Coronary artery (tissue), 2 donors: ENCODE measurements around the gene LMAN2.

Experiments
- DNase-seq: peaks from one replicate; pipeline ENCODE4 v3.0.0-alpha.2; 2017; ENCODE audit warnings: low spot score
- H3K27ac ChIP-seq, 2 donors: fragments of 200-600 bp; sonication (generic); one replicate each; pipeline ENCODE4 v1.5.1; 2016 to 2019
- H3K4me3 ChIP-seq: fragments of 200-600 bp; sonication (generic); 2 replicates; pipeline ENCODE4 v1.5.1; 2016; ENCODE audit warnings: mild to moderate bottlenecking, moderate library complexity
- TF ChIP-seq, protein P1 (sequence below): fragments of 200-600 bp; sonication (generic); IDR thresholded peaks from one replicate; pipeline ENCODE4 v1.5.1; 2019; ENCODE audit warnings: antibody characterized with exemption

The LMAN2 gene

DNA sequence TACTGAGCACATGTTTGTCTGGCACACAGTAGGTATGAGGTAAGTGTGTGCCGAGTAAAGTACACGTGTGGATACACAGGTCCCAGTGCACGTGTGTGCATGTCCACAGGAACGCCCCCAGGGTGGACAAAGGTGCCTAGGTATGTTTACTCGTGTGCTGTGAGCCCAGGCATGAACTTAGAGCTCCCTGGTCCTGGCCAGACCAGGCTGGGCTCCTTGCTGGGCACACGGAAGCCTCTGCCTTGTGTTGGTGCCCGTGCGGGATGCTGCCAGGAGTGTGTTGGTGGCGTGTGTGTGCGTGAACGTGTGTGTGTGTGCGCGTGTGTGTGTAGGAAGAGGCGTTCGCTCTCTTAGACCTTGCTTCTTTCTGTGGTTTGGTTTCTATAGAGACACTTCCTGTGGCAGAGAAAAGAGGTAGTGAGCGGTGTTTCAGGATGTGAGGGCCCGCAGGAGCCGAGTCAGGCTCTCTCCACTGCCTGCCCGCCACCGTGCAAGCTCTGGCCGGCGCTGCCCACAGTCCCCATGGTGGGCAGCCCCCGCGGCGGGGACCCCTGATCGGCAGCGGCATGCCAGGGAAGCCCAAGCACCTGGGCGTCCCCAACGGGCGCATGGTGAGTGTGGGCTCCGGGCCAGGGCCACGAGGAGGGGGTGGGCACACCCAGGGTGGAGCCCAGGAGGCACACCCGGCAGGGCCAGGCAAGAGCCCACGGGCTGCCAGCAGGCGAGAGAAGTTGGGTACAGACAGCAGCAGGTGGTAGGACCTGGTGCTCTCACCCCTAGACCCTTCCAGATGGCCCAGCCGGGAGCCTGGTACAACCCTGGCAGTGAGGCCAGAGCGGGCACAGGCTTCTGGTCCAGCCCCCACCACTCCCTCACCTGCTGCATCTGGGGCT lies 6.2 kb upstream of the LMAN2 start, which contains the start of gene RGS14:
TSS of gene RGS14 (plus strand) at position 466 of the 893 bp plus-strand sequence. CDS start at position 567, 101 bp downstream.
- peak within 1 kb of the TSS; percentile 65 for H3K4me3 ChIP-seq
- TF ChIP-seq, protein P1, sequence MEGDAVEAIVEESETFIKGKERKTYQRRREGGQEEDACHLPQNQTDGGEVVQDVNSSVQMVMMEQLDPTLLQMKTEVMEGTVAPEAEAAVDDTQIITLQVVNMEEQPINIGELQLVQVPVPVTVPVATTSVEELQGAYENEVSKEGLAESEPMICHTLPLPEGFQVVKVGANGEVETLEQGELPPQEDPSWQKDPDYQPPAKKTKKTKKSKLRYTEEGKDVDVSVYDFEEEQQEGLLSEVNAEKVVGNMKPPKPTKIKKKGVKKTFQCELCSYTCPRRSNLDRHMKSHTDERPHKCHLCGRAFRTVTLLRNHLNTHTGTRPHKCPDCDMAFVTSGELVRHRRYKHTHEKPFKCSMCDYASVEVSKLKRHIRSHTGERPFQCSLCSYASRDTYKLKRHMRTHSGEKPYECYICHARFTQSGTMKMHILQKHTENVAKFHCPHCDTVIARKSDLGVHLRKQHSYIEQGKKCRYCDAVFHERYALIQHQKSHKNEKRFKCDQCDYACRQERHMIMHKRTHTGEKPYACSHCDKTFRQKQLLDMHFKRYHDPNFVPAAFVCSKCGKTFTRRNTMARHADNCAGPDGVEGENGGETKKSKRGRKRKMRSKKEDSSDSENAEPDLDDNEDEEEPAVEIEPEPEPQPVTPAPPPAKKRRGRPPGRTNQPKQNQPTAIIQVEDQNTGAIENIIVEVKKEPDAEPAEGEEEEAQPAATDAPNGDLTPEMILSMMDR, result no peak

DNA sequence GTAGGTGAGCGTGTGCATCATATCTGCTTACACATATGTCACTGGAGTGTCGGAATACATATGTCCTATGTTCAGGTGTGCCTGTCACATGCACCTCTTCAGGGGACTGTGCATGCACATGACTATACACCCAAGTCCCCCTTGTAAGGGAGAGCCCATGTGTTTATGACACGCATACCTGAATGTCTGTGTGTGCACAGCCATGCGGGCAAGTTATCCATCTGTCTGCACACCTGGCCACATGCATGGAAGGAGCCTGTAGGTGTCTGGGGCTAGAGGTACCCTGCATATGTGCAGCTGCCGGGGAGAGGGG lies 5.6 kb upstream of the LMAN2 start:
- peak overlapping the region; percentile 65 for H3K4me3 ChIP-seq
- TF ChIP-seq, protein P1, result no peak
- H3K27ac ChIP-seq, result no peak overlapping the region
- no peak for DNase-seq

More for the DNA sequence above, 6.2 kb upstream of the LMAN2 start, which contains the start of gene RGS14:
- peak within 1 kb of the TSS in 1 of 2 donors; percentile 64 for H3K27ac ChIP-seq
- no peak for DNase-seq

DNA sequence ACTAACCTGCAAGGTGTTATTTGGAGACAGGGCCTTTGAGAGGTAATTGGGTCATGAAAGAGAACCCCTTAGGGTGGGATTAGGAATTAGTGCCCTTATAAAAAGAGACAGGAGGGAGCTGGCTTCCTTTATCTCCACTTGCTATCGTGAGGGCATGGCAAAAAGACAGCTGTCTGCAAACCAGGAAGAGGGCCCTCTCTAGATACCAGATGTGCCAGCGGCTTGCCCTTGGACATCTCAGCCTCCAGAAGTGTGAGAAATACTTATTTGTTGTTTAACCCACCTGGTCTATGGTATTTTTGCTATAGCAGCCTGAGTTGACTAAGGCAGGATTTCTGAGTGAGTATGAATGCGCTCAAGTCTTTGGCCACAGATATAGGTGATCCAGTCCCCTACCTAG lies 5.3 kb upstream of the LMAN2 start:
- DNase-seq, result no peak
- H3K27ac ChIP-seq, result no peak overlapping the region
- no peak overlapping the region for H3K4me3 ChIP-seq
- TF ChIP-seq, protein P1, result no peak

DNA sequence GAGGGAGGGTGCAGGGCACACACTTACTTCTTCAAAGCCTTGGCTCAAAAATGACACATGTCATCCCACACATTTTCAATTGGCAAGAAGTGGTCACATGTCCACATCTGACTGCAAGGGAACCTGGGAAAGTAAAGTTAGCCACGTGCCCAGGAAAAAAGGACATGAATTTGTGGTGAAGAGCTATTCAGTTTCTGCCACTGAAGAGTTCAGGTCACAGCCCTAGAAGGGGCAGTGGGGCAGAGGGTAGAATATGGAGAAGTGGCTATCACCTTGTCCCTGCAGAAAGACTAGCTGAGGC lies 4.3 kb upstream of the LMAN2 start:
- no peak overlapping the region for H3K4me3 ChIP-seq
- no peak overlapping the region for H3K27ac ChIP-seq
- DNase-seq, result no peak
- TF ChIP-seq, protein P1, result no peak

DNA sequence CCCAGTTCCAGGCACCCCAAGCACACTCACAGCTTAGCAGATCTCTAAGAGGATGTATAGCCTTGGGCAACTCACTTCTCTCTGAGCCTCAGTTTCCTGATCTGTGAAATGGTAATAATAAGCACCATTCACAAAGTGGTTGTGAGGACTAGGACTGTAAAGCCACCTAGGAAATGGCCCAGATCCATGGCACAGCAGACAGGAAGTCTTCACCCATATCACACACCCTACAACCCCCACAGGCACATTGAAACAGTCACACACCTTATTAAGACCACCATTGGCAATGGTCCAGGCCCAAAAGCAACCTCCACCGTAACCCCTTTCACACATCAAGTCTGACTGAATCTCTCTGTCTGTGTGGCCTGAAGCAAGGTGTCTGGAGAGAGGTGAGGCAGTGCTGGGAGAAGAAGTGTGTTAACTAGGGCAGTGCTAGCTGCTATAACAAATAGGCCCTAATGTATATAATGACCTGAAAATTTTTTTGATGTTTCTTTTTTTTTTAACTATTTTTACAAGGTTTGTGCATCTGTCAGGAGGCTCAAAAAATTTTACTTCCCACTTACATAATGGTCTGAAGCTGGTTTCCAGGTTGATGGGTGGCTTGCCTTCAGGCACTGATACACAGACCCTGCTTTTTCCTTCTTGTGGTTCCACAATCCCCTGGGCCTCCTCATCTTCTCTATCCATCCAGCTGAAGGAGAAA lies 3.8 kb upstream of the LMAN2 start:
- TF ChIP-seq, protein P1, result no peak
- H3K4me3 ChIP-seq, result no peak overlapping the region
- H3K27ac ChIP-seq, result no peak overlapping the region
- no peak for DNase-seq

DNA sequence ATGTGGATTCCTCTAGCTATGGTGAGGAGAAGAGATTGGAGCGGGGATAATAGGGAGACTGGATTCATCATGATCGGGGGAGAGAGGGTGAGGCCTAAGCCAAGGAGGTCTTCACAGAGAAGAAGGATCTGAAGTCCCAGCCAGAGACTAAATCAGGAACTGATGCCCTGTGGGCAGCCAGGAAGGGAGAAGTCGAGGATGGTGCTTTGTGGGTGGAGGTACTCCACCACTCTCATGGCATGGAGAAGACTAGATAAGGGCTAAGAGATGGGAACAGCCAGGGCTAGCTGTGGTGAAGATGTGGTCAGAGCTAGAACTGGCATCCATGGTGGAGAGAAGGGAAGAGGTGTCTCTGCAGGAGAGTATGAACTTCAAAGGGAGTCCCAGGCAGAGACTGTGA lies 3.2 kb upstream of the LMAN2 start:
- H3K4me3 ChIP-seq, result no peak overlapping the region

More for the DNA sequence above, 3.2 kb upstream of the LMAN2 start:
- TF ChIP-seq, protein P1, result no peak
- no peak overlapping the region for H3K27ac ChIP-seq
- DNase-seq, result no peak
